Measurements from ENCODE around the gene KCNH5. TPM values are rescaled to one million over a fixed set of nuclear protein-coding genes. Genes with fewer than 3 reads are reported as not detected.
"Not testable (repeated sequence)": the region's sequence is repeated elsewhere in the genome, so short reads cannot be mapped to it uniquely, and the experiment has no call there.

The KCNH5 gene
- total RNA-seq, 1 donor from 2014 or later, result 0.29 TPM

DNA sequence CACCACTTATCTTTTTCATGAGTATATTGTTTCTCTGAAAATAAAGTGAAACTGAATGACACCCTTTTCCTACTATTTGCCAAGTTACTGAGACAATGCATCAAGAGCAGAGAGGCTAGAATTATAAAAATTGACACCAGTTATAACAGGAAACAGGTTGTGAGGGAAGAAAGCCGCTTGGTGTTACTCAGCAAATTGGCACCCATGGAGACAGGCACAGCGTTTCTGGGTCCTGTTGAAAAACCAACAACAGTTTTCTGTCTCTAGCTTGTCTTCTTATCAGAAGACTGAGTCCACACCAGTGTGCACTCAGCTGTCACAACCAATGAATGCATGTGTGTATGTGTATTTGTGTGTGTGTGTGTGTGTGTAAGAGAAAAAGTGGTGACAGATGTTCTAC, 267.7 kb downstream of the KCNH5 start:
- DNase-seq (no peak), ATAC-seq (no peak)
- Histone ChIP-seq H3K4me1 (peaks cover 4% of the 10 kb centered on the region), H3K27me3 (no peaks in the 10 kb centered on the region), H3K4me3 (no peak overlapping the region), H3K36me3 (no peaks in the 10 kb centered on the region), H3K9me3 (no peaks in the 10 kb centered on the region), H3K27ac (no peak overlapping the region)
- intact Hi-C loops (cut with DNase I), result no loop called here
- TF ChIP-seq, protein P1, sequence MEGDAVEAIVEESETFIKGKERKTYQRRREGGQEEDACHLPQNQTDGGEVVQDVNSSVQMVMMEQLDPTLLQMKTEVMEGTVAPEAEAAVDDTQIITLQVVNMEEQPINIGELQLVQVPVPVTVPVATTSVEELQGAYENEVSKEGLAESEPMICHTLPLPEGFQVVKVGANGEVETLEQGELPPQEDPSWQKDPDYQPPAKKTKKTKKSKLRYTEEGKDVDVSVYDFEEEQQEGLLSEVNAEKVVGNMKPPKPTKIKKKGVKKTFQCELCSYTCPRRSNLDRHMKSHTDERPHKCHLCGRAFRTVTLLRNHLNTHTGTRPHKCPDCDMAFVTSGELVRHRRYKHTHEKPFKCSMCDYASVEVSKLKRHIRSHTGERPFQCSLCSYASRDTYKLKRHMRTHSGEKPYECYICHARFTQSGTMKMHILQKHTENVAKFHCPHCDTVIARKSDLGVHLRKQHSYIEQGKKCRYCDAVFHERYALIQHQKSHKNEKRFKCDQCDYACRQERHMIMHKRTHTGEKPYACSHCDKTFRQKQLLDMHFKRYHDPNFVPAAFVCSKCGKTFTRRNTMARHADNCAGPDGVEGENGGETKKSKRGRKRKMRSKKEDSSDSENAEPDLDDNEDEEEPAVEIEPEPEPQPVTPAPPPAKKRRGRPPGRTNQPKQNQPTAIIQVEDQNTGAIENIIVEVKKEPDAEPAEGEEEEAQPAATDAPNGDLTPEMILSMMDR (IDR thresholded peaks at IDR 0.05), result no peak

DNA sequence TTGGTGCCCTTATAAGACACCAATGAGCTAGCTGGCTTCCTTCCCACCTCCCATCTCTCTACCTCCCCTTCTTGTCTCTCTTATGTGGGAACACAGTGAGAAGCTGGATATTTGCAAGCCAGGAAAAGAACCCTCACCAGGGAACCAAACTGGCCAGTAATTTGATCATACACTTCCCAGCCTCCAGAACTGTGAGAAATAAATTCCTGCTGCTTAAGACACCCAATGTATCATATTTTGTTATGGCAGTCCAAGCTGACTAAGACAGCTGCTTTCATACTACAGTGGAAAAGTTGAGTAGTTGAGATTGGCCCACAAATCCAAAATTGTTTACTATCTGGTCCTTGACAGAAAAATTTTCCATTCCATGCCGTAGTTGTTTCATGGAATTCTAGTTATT, 269.0 kb downstream of the KCNH5 start:
- no peaks in the 10 kb centered on the region for H3K27me3 ChIP-seq
- TF ChIP-seq, protein P1 (IDR thresholded peaks at IDR 0.05), result no peak
- no peaks in the 10 kb centered on the region for H3K9me3 ChIP-seq
- no peaks in the 10 kb centered on the region for H3K36me3 ChIP-seq
- DNase-seq, result no peak
- no peak overlapping the region for H3K4me3 ChIP-seq
- no peak overlapping the region for H3K27ac ChIP-seq
- peaks cover 4% of the 10 kb centered on the region for H3K4me1 ChIP-seq
- intact Hi-C loops (cut with DNase I), result no loop called here
- ATAC-seq, result peak; percentile 36

DNA sequence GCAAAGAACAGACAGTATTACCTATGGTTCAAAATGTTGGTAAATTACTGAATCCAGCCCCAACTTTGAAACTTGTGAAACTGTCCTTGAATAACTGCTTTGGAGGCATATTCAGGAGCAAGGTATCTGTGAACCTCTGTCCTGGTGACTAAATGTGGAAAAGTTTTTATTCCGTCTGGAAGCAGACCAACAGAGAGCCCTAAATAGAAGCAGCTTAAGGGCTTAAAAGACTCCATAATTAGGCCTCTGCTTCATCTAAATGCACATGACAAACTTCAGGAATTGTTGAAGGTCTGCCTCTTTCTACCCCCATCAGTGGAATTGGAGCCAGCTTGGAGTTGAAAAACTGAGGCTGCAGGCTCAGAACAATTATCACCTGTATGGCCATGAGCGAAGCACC, 276.5 kb downstream of the KCNH5 start:
- intact Hi-C loops (cut with DNase I), result no loop called here
- Histone ChIP-seq H3K36me3 (no peaks in the 10 kb centered on the region), H3K4me1 (no peaks in the 10 kb centered on the region), H3K27ac (no peak overlapping the region), H3K9me3 (no peaks in the 10 kb centered on the region), H3K4me3 (no peak overlapping the region), H3K27me3 (no peaks in the 10 kb centered on the region)
- DNase-seq (no peak), ATAC-seq (no peak)
- TF ChIP-seq, protein P1 (IDR thresholded peaks at IDR 0.05), result no peak

DNA sequence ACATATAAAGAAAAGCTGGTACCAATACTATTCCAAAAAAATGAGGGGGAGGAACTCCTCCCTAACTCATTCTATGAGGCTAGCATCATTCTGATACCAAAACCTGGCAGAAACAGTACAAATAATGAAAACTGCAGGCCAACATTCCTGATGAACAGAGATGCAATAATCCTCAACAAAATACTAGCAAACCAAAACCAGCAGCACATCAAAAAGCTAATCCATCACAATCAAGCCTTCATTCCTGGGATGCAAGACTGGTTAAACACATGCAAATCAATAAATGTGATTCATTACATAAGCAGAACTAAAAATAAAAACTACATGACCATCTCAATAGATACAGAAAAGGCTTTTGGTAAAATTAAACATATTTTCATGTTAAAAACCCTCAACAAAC, 281.3 kb downstream of the KCNH5 start:
- TF ChIP-seq, protein P1 (IDR thresholded peaks at IDR 0.05), result no peak
- no peak overlapping the region for H3K27ac ChIP-seq
- H3K27me3 ChIP-seq, result no peaks in the 10 kb centered on the region
- H3K4me3 ChIP-seq, result no peak overlapping the region
- H3K4me1 ChIP-seq, result no peaks in the 10 kb centered on the region
- no peaks in the 10 kb centered on the region for H3K36me3 ChIP-seq
- intact Hi-C loops (cut with DNase I), result no loop called here
- H3K9me3 ChIP-seq, result no peaks in the 10 kb centered on the region
- DNase-seq (no peak), ATAC-seq (no peak)

DNA sequence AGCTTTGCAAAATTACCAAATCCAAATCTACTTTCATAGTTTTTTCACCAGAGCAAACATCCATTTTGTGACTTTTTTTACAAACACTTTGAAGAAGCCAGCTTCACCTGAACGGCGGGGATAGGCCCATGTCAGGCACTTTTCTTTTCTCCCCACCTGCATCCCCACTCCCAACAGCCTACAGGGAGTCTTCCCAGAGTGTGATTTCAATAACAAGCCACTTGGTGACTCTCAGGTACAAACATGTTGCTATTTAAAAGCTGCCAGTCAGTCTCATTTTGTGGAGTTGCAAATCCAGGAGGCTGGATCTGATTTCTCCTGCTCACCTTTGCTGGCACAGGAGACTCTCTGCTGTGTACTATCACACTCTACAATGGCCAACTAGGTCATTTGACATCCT, 285.5 kb downstream of the KCNH5 start:
- DNase-seq, result no peak
- Histone ChIP-seq H3K27me3 (no peaks in the 10 kb centered on the region), H3K27ac (no peak overlapping the region), H3K4me3 (no peak overlapping the region), H3K36me3 (no peaks in the 10 kb centered on the region), H3K4me1 (no peaks in the 10 kb centered on the region), H3K9me3 (no peaks in the 10 kb centered on the region)
- intact Hi-C loops (cut with DNase I), result no loop called here
- TF ChIP-seq, protein P1 (IDR thresholded peaks at IDR 0.05), result no peak
- no peak for ATAC-seq

DNA sequence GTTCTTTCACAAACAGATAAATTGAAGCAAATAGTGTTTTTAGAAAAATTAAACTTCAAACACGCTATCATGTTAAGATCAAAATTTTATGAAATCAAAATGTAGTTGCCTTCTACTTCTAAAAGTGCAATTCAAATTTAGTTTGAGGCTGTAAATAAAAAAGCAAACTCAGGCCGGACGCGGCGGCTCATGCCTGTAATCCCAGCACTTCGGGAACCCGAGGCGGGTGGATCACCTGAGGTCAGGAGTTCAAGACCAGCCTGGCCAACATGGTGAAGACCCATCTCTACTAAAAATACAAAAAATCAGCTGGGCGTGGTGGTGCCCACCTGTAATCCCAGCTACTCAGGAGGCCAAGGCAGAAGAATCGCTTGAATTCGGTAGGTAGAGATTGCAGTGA, 298.4 kb downstream of the KCNH5 start:
- H3K4me3 ChIP-seq; H3K36me3 ChIP-seq; H3K27me3 ChIP-seq; H3K27ac ChIP-seq; H3K9me3 ChIP-seq; DNase-seq; intact Hi-C loops (cut with DNase I); H3K4me1 ChIP-seq; ATAC-seq: not testable (repeated sequence)

Measured in upper lobe of right lung (tissue), 1 donor.